ENCODE measurements around the gene SLC23A2. TPM values are rescaled to one million over a fixed set of nuclear protein-coding genes. Genes with fewer than 3 reads are reported as not detected.
"Not testable (repeated sequence)": the region's sequence is repeated elsewhere in the genome, so short reads cannot be mapped to it uniquely, and the experiment has no call there.

SLC23A2 gene
- total RNA-seq, 1 experiment from 2014 or later: 22.3 TPM

- H3K79me2 ChIP-seq (ENCODE audit: low read depth): peaks cover 66% of the 10 kb centered on the region
- POLR2A ChIA-PET (ENCODE audit: unreplicated experiment): no interaction called here
- no TSS peak for BruUV-seq (replicated peaks)
Measured at GRCh38 chr20:4982281-4982680, 19.0 kb downstream of the SLC23A2 start.

GRCh38 chr20:4979841-4980410, 21.4 kb downstream of the SLC23A2 start:
- Histone ChIP-seq H3K9me2 (ENCODE audit: insufficient read depth) (no peaks in the 10 kb centered on the region), H3K27ac (no peak overlapping the region), H4K20me1 (ENCODE audit: insufficient read depth) (peaks cover 6% of the 10 kb centered on the region; the same call in 1 of the 2 replicates), H3K9me3 (ENCODE audit: insufficient read depth, low read depth) (no peaks in the 10 kb centered on the region), H3K27me3 (ENCODE audit: insufficient read depth, low read depth) (no peaks in the 10 kb centered on the region), H3K4me2 (no peak overlapping the region), H3K79me2 (ENCODE audit: low read depth) (peaks cover 64% of the 10 kb centered on the region), H3K4me3 (no peak overlapping the region), H3F3A (ENCODE audit: insufficient read depth, low read depth) (0 out of 2 replicates have a peak, but pooled peaks cover 3% of the 10 kb centered on the region), H2AFZ (no peak overlapping the region), H3K36me3 (ENCODE audit: low read depth) (no peaks in the 10 kb centered on the region), H3K4me1 (replicated peaks; ENCODE audit: insufficient read depth) (no peaks in the 10 kb centered on the region)
- TF ChIP-seq CTCF (conservative IDR thresholded peaks at IDR 0.05): no peak
- TF ChIP-seq EZH2 (IDR thresholded peaks at IDR 0.05; ENCODE audit: low read depth): no peak
- ChIA-PET POLR2A (ENCODE audit: unreplicated experiment) (no interaction called here), CTCF (no interaction called here)
- intact Hi-C loops (cut with micrococcal nuclease; ENCODE audit: unreplicated experiment): no loop called here
- no TSS peak for BruUV-seq (replicated peaks)
- DNase-seq: no peak

More at GRCh38 chr20:4982281-4982680, 19.0 kb downstream of the SLC23A2 start:
- Histone ChIP-seq H4K20me1 (ENCODE audit: insufficient read depth) (peaks cover 6% of the 10 kb centered on the region; the same call in 1 of the 2 replicates), H3K4me2 (no peak overlapping the region), H3K4me1 (replicated peaks; ENCODE audit: insufficient read depth) (no peaks in the 10 kb centered on the region), H2AFZ (no peak overlapping the region), H3K36me3 (ENCODE audit: low read depth) (peaks cover 6% of the 10 kb centered on the region; the same call in 1 of the 2 replicates), H3K9me3 (ENCODE audit: insufficient read depth, low read depth) (no peaks in the 10 kb centered on the region), H3K27me3 (ENCODE audit: insufficient read depth, low read depth) (no peaks in the 10 kb centered on the region), H3K9me2 (ENCODE audit: insufficient read depth) (no peaks in the 10 kb centered on the region), H3K27ac (no peak overlapping the region), H3K4me3 (no peak overlapping the region), H3F3A (ENCODE audit: insufficient read depth, low read depth) (peaks cover 8% of the 10 kb centered on the region; the same call in 1 of the 2 replicates)
- DNase-seq: no peak
- intact Hi-C loops (cut with micrococcal nuclease; ENCODE audit: unreplicated experiment): no loop called here
- CTCF ChIA-PET: no interaction called here
- TF ChIP-seq CTCF (conservative IDR thresholded peaks at IDR 0.05) (no peak), EZH2 (IDR thresholded peaks at IDR 0.05; ENCODE audit: low read depth) (no peak)

- Histone ChIP-seq H2AFZ (no peak overlapping the region), H3K9me2 (ENCODE audit: insufficient read depth) (no peaks in the 10 kb centered on the region), H3K27ac (no peak overlapping the region), H3K4me3 (no peak overlapping the region), H3K79me2 (ENCODE audit: low read depth) (peaks cover 68% of the 10 kb centered on the region), H3K4me1 (replicated peaks; ENCODE audit: insufficient read depth) (no peaks in the 10 kb centered on the region), H3F3A (ENCODE audit: insufficient read depth, low read depth) (0 out of 2 replicates have a peak, but pooled peaks cover 3% of the 10 kb centered on the region), H3K4me2 (no peak overlapping the region), H3K27me3 (ENCODE audit: insufficient read depth, low read depth) (no peaks in the 10 kb centered on the region), H4K20me1 (ENCODE audit: insufficient read depth) (peaks cover 6% of the 10 kb centered on the region; the same call in 1 of the 2 replicates), H3K36me3 (ENCODE audit: low read depth) (no peaks in the 10 kb centered on the region), H3K9me3 (ENCODE audit: insufficient read depth, low read depth) (no peaks in the 10 kb centered on the region)
- intact Hi-C loops (cut with micrococcal nuclease; ENCODE audit: unreplicated experiment): no loop called here
- TF ChIP-seq EZH2 (IDR thresholded peaks at IDR 0.05; ENCODE audit: low read depth): no peak
- no peak for TF ChIP-seq CTCF (conservative IDR thresholded peaks at IDR 0.05)
- ChIA-PET CTCF (interaction anchor here (0.7 kb wide), 1 partner anchor 252 kb away, joined by 6 read pairs; no protein-coding TSS in a partner anchor), POLR2A (ENCODE audit: unreplicated experiment) (no interaction called here)
- BruUV-seq (replicated peaks): no TSS peak
- DNase-seq: no peak
Measured at GRCh38 chr20:4978050-4978918, 23.0 kb downstream of the SLC23A2 start.

- DNase-seq; H3K4me3 ChIP-seq; H3K4me2 ChIP-seq; intact Hi-C loops (cut with micrococcal nuclease; ENCODE audit: unreplicated experiment); H3K9me3 ChIP-seq (ENCODE audit: insufficient read depth, low read depth); BruUV-seq (replicated peaks); H3F3A ChIP-seq (ENCODE audit: insufficient read depth, low read depth); H4K20me1 ChIP-seq (ENCODE audit: insufficient read depth); H2AFZ ChIP-seq; POLR2A ChIA-PET (ENCODE audit: unreplicated experiment); H3K27ac ChIP-seq; H3K27me3 ChIP-seq (ENCODE audit: insufficient read depth, low read depth); CTCF ChIA-PET; H3K9me2 ChIP-seq (ENCODE audit: insufficient read depth); H3K36me3 ChIP-seq (ENCODE audit: low read depth); H3K4me1 ChIP-seq (replicated peaks; ENCODE audit: insufficient read depth): not testable (repeated sequence)
- H3K79me2 ChIP-seq (ENCODE audit: low read depth): peaks cover 65% of the 10 kb centered on the region
Measured at GRCh38 chr20:4976014-4976413, 25.3 kb downstream of the SLC23A2 start.

Data from PC-9 (cell line).